DOHH2 (cell line): ENCODE measurements around the gene MACC1.

Experiments
- H3F3A ChIP-seq: fragments of 200-600 bp; sonication (generic), shearing (Covaris generic); 2 replicates; pipeline ENCODE4 v1.6.0; 2016; ENCODE audit warnings: antibody characterized with exemption, mild to moderate bottlenecking; ENCODE audit not compliant: control insufficient read depth, insufficient read depth
- H3K27ac ChIP-seq: fragments of 200-600 bp; sonication (generic); 2 replicates; pipeline ENCODE4 v1.5.1; 2014; ENCODE audit warnings: low read depth, mild to moderate bottlenecking, low read length, moderate library complexity
- H3K27me3 ChIP-seq: fragments of 200-600 bp; sonication (generic); 2 replicates; pipeline ENCODE4 v1.6.1; 2014; ENCODE audit warnings: mild to moderate bottlenecking, low read length, mixed read lengths; ENCODE audit not compliant: control insufficient read depth
- H3K36me3 ChIP-seq: fragments of 200-600 bp; sonication (generic); 2 replicates; pipeline ENCODE4 v1.6.1; 2014; ENCODE audit warnings: mild to moderate bottlenecking, low read length, moderate library complexity, mixed read lengths; ENCODE audit not compliant: control insufficient read depth
- H3K4me1 ChIP-seq: fragments of 200-600 bp; sonication (generic); 2 replicates; pipeline ENCODE4 v1.6.1; 2014; ENCODE audit warnings: mild to moderate bottlenecking, low read length, mixed read lengths; ENCODE audit not compliant: control insufficient read depth
- H3K4me2 ChIP-seq: fragments of 200-600 bp; sonication (generic); 2 replicates; pipeline ENCODE4 v1.6.0; 2014; ENCODE audit warnings: mild to moderate bottlenecking, low read length, moderate library complexity
- H3K4me3 ChIP-seq: fragments of 200-600 bp; sonication (generic); 2 replicates; pipeline ENCODE4 v1.5.1; 2014; ENCODE audit warnings: mild to moderate bottlenecking, low read length, mixed read lengths
- H3K79me2 ChIP-seq: fragments of 200-600 bp; sonication (generic); 2 replicates; pipeline ENCODE4 v1.6.1; 2014; ENCODE audit warnings: mild to moderate bottlenecking, low read length, mixed read lengths; ENCODE audit not compliant: control insufficient read depth
- H3K9me2 ChIP-seq: fragments of 200-600 bp; sonication (generic); replicated peaks from 2 replicates; pipeline ENCODE4 v1.6.1; 2014; ENCODE audit warnings: mild to moderate bottlenecking, low read length, mixed read lengths; ENCODE audit not compliant: control insufficient read depth
- H3K9me3 ChIP-seq: fragments of 200-600 bp; sonication (generic); 2 replicates; pipeline ENCODE4 v1.6.1; 2014; ENCODE audit warnings: antibody characterized with exemption, low read length, mixed read lengths; ENCODE audit not compliant: control insufficient read depth, insufficient read depth
- H4K20me1 ChIP-seq: fragments of 200-600 bp; sonication (generic); 2 replicates; pipeline ENCODE4 v1.6.0; 2014; ENCODE audit warnings: low read depth, mild to moderate bottlenecking, antibody characterized with exemption, low read length, moderate library complexity; ENCODE audit not compliant: control insufficient read depth, insufficient read depth
- EZH2phosphoT487 ChIP-seq: fragments of 200-600 bp; sonication (generic); IDR thresholded peaks from 2 replicates; pipeline ENCODE4 v1.6.1; 2017; ENCODE audit warnings: borderline replicate concordance, mild to moderate bottlenecking, antibody characterized with exemption, low read length, moderate library complexity, mixed read lengths
- TF ChIP-seq, protein P1 (sequence below): fragments of 200-600 bp; sonication (generic); IDR thresholded peaks from one replicate; pipeline ENCODE4 v1.5.1; 2014; ENCODE audit warnings: antibody characterized with exemption, mild to moderate bottlenecking, low read depth, low read length; ENCODE audit not compliant: poor library complexity, severe bottlenecking

Gene MACC1

DNA sequence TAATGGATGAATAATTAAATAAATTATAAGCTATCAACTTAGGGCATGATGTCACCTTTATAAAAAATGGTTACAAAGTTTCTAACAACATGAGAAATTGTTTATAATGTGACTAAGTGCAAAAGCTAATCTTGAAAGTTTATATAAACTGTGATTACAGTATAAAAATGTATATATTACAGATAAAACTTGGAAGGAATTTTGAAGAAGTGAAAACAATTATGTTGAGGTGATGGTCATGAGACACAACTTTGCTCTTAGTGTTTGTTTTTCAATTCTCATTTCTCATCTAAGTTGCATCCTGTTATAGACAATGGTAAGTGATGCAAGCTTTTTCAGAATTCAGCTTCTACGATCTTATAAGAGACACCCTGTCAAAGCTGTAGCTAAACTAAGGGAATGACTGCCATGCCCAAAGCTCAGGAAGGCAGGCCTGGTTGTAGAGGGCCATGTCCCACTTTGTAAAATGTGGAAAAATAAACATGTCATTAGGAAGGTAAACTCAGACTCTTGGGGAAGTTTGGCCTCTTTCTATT, 23.9 kb downstream of the MACC1 start:
- Histone ChIP-seq H3K4me3 (no peak overlapping the region), H3K36me3 (peaks cover 6% of the 10 kb centered on the region; the same call in 1 of the 2 replicates), H3K27me3 (no peaks in the 10 kb centered on the region), H3K9me2 (no peaks in the 10 kb centered on the region), H3K4me1 (peaks cover 29% of the 10 kb centered on the region), H3F3A (no peaks in the 10 kb centered on the region; the same call in 1 of the 2 replicates), H3K9me3 (no peaks in the 10 kb centered on the region), H3K27ac (no peak overlapping the region), H3K79me2 (no peaks in the 10 kb centered on the region; the same call in 1 of the 2 replicates), H3K4me2 (no peak overlapping the region), H4K20me1 (no peaks in the 10 kb centered on the region)
- TF ChIP-seq, protein P1, sequence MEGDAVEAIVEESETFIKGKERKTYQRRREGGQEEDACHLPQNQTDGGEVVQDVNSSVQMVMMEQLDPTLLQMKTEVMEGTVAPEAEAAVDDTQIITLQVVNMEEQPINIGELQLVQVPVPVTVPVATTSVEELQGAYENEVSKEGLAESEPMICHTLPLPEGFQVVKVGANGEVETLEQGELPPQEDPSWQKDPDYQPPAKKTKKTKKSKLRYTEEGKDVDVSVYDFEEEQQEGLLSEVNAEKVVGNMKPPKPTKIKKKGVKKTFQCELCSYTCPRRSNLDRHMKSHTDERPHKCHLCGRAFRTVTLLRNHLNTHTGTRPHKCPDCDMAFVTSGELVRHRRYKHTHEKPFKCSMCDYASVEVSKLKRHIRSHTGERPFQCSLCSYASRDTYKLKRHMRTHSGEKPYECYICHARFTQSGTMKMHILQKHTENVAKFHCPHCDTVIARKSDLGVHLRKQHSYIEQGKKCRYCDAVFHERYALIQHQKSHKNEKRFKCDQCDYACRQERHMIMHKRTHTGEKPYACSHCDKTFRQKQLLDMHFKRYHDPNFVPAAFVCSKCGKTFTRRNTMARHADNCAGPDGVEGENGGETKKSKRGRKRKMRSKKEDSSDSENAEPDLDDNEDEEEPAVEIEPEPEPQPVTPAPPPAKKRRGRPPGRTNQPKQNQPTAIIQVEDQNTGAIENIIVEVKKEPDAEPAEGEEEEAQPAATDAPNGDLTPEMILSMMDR = no peak
- no peak for TF ChIP-seq EZH2phosphoT487

DNA sequence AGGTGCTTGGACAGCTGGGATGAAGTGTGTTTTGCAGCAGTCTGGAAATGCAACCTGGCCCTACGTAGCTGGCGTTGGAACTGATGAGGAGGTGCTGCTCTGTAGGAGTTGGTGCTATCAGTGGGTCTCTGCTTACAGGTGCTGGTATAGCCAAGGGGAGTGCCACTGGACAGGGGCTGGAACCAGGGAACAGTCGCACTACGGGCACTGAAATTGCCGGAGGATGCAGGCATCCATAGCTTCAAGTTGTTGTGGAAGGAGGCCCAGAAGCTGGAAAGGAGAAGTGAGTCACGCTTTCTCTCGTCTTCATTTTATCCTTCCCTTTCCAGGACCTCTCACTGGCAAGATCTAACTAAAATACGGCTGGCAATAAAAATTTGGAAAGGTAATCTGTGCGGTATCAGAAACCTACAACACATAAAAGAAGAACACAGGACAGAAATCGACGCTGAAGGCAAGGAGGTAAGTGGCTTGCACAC, 25.8 kb downstream of the MACC1 start:
- Histone ChIP-seq H3K4me2 (peak overlapping the region; percentile 55), H3K27me3 (no peaks in the 10 kb centered on the region), H3F3A (no peaks in the 10 kb centered on the region; the same call in 1 of the 2 replicates), H3K79me2 (no peaks in the 10 kb centered on the region; the same call in none of the 2 replicates), H3K4me1 (peaks cover 38% of the 10 kb centered on the region), H3K9me3 (0 out of 2 replicates have a peak, but pooled peaks cover 3% of the 10 kb centered on the region), H3K27ac (peak overlapping the region; percentile 34; the same call in 1 of the 2 replicates), H3K4me3 (0 out of 2 replicates have a peak overlapping the region, but pooled peaks have one; percentile 16), H3K9me2 (no peaks in the 10 kb centered on the region), H3K36me3 (0 out of 2 replicates have a peak, but pooled peaks cover 2% of the 10 kb centered on the region), H4K20me1 (no peaks in the 10 kb centered on the region)
- TF ChIP-seq EZH2phosphoT487 = no peak
- TF ChIP-seq, protein P1 = no peak

DNA sequence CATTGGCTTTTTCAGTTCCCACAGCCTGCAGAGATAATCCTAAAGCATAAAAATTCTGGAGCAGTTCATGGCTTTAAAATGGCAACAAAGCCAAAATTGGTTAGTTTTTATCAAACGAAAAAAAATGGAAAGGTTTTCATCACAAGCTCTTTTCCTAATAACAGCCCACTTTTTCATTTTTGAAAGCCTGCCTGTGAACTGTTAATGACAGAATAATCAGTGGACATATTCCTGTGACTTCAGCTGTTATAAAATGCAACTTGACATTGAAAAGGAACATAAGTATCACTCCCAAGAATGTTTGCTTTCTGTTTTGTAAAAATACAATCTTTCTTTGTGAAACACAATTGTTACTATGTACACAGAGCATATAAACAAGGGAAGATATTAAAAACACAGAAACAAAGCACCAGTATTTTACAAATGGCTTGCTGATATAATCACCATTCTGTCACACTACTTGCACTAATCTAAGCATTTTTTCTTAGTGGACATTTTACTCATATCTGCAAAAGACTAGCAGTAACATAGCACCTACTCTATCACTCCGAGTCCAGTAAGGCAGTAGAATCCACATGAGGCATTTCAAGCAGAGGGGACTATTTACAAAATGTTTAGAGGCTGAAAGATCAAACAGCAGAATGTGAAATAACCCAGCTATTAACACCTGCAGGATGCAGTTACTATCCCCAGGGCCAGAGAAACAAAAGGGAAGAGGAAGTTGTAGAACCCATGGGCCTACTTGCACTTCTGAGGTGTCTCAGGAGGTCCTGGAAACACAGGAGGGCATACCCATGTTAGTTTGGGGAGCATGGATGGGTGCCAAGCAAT, 26.4 kb downstream of the MACC1 start:
- Histone ChIP-seq H4K20me1 (no peaks in the 10 kb centered on the region), H3K27ac (peak overlapping the region; percentile 34), H3K27me3 (no peaks in the 10 kb centered on the region), H3K4me1 (peaks cover 38% of the 10 kb centered on the region), H3K4me2 (peak overlapping the region; percentile 55), H3K36me3 (0 out of 2 replicates have a peak, but pooled peaks cover 2% of the 10 kb centered on the region), H3K9me3 (0 out of 2 replicates have a peak, but pooled peaks cover 3% of the 10 kb centered on the region), H3F3A (no peaks in the 10 kb centered on the region; the same call in 1 of the 2 replicates), H3K4me3 (peak overlapping the region; percentile 40), H3K79me2 (no peaks in the 10 kb centered on the region; the same call in none of the 2 replicates), H3K9me2 (no peaks in the 10 kb centered on the region)
- no peak for TF ChIP-seq EZH2phosphoT487
- TF ChIP-seq, protein P1 = no peak
